Measurements from ENCODE around the gene OCA2. TPM values are rescaled to one million over a fixed set of nuclear protein-coding genes. Genes with fewer than 3 reads are reported as not detected.
"Not testable (repeated sequence)": the region's sequence is repeated elsewhere in the genome, so short reads cannot be mapped to it uniquely, and the experiment has no call there.

OCA2 gene
- total and polyA plus RNA-seq, 2 of the 13 experiments (the other 11 are each of a cell fraction or from before 2014, with no cell fraction given), result 0.02 to 0.05 TPM

GRCh38 chr15:27714675-27715074 lies 384.4 kb downstream of the OCA2 start:
- intact Hi-C loops (cut with micrococcal nuclease; ENCODE audit: unreplicated experiment) (no loop called here), in situ Hi-C loops (cut with HindIII; ENCODE audit: extremely low pct_ligation_motif_present, low pct_unique_long_range_greater_than_20kb) (no loop called here)
- Histone ChIP-seq H3K9me3 (ENCODE audit: low read length) (peaks cover 53% of the 10 kb centered on the region), H3K9ac (ENCODE audit: insufficient read depth, low read depth, low read length) (no peak overlapping the region), H4K20me1 (ENCODE audit: insufficient read depth, low read length) (no peaks in the 10 kb centered on the region), H3K27me3 (ENCODE audit: control insufficient read depth in 1 of 2, insufficient read depth in 2 of 2, low read length in 2 of 2) (no peaks in the 10 kb centered on the region), H3K4me2 (ENCODE audit: low read depth, low read length) (no peak overlapping the region), H3K4me3 (replicated peaks in 1 of 3; ENCODE audit: insufficient read depth in 1 of 3, low read depth in 2 of 3, low read length in 3 of 3) (no peak overlapping the region), H3K27ac (ENCODE audit: extremely low read length, insufficient read depth, low read length) (no peak overlapping the region), H3K36me3 (replicated peaks in 1 of 2; ENCODE audit: control insufficient read depth in 1 of 2, insufficient read depth in 2 of 2, low read length in 2 of 2) (no peaks in the 10 kb centered on the region), H2AFZ (ENCODE audit: low read length) (no peak overlapping the region), H3K4me1 (ENCODE audit: insufficient read depth, low read length) (no peaks in the 10 kb centered on the region), H3K79me2 (ENCODE audit: insufficient read depth, low read length) (no peaks in the 10 kb centered on the region)
- FAIRE-seq (no peak), DNase-seq (ENCODE audit: low spot score) (no peak), ATAC-seq (no peak)
- BruUV-seq (replicated peaks), result no TSS peak
- ChIA-PET CTCF (ENCODE audit: low intra/inter-chr PET ratio, low total read pairs) (no interaction called here), POLR2A (no interaction called here)
- 46% methylated on average over 8 of the region's 11 CpGs for WGBS (ENCODE audit: low lambda C conversion rate)
- TF ChIP-seq ZNF772 (CRISPR knock-in tag; IDR thresholded peaks at IDR 0.05), result no peak
- no peak for TF ChIP-seq ZNF142 (CRISPR knock-in tag; IDR thresholded peaks at IDR 0.05)

GRCh38 chr15:27713850-27714249 lies 385.3 kb downstream of the OCA2 start:
- H3K4me3 ChIP-seq (replicated peaks in 1 of 3; ENCODE audit: insufficient read depth in 1 of 3, low read depth in 2 of 3, low read length in 3 of 3); H3K79me2 ChIP-seq (ENCODE audit: insufficient read depth, low read length); H3K27me3 ChIP-seq (ENCODE audit: control insufficient read depth in 1 of 2, insufficient read depth in 2 of 2, low read length in 2 of 2); FAIRE-seq; H3K9ac ChIP-seq (ENCODE audit: insufficient read depth, low read depth, low read length); H3K27ac ChIP-seq (ENCODE audit: extremely low read length, insufficient read depth, low read length); CTCF ChIA-PET (ENCODE audit: low intra/inter-chr PET ratio, low total read pairs); H3K4me1 ChIP-seq (ENCODE audit: insufficient read depth, low read length); ATAC-seq; H3K4me2 ChIP-seq (ENCODE audit: low read depth, low read length); BruUV-seq (replicated peaks); intact Hi-C loops (cut with micrococcal nuclease; ENCODE audit: unreplicated experiment); H4K20me1 ChIP-seq (ENCODE audit: insufficient read depth, low read length); H3K36me3 ChIP-seq (replicated peaks in 1 of 2; ENCODE audit: control insufficient read depth in 1 of 2, insufficient read depth in 2 of 2, low read length in 2 of 2); DNase-seq (ENCODE audit: low spot score); POLR2A ChIA-PET; H2AFZ ChIP-seq (ENCODE audit: low read length); in situ Hi-C loops (cut with HindIII; ENCODE audit: extremely low pct_ligation_motif_present, low pct_unique_long_range_greater_than_20kb): not testable (repeated sequence)
- WGBS (ENCODE audit: low lambda C conversion rate), result 46% methylated on average over 9 of the region's 9 CpGs
- H3K9me3 ChIP-seq (ENCODE audit: low read length), result peaks cover 56% of the 10 kb centered on the region

Data from HepG2 (cell line).